DMS153 treated with DMSO at 0.1 percent for 48 hours (cell line): Measurements from ENCODE around the gene RGS6.
A peak's percentile ranks its signal among the peaks of the same experiment; 100 is the strongest.

ENCODE experiments used
- DNase-seq: peaks from one replicate; lab custom pipeline; 2025; ENCODE audit not compliant: unreplicated experiment; lab: John Stamatoyannopoulos, UW

Gene RGS6

GRCh38 chr14:71943695-71944018 lies 11.4 kb downstream of the RGS6 start:
- DNase-seq, result no peak

- DNase-seq, result no peak
Measured at GRCh38 chr14:71947947-71948500, 15.8 kb downstream of the RGS6 start.

GRCh38 chr14:71952381-71953363 lies 20.4 kb downstream of the RGS6 start:
- DNase-seq, result no peak

GRCh38 chr14:71956920-71957563 lies 24.8 kb downstream of the RGS6 start:
- no peak for DNase-seq

GRCh38 chr14:71959055-71959454 lies 26.8 kb downstream of the RGS6 start:
- peak; percentile 17 for DNase-seq

- DNase-seq, result no peak
Measured at GRCh38 chr14:71960494-71961353, 28.5 kb downstream of the RGS6 start.

- DNase-seq, result no peak
Measured at GRCh38 chr14:71961972-71962371, 29.7 kb downstream of the RGS6 start.

GRCh38 chr14:71964716-71965115 lies 32.5 kb downstream of the RGS6 start:
- DNase-seq, result no peak

- DNase-seq, result no peak
Measured at GRCh38 chr14:71966528-71966927, 34.3 kb downstream of the RGS6 start.

GRCh38 chr14:71967704-71968103 lies 35.5 kb downstream of the RGS6 start:
- no peak for DNase-seq

GRCh38 chr14:71970272-71970671 lies 38.0 kb downstream of the RGS6 start:
- no peak for DNase-seq

- DNase-seq, result no peak
Measured at GRCh38 chr14:71985538-71986189, 53.4 kb downstream of the RGS6 start.

- no peak for DNase-seq
Measured at GRCh38 chr14:71988476-71988875, 56.2 kb downstream of the RGS6 start.

- no peak for DNase-seq
Measured at GRCh38 chr14:71988939-71989338, 56.7 kb downstream of the RGS6 start.

- no peak for DNase-seq
Measured at GRCh38 chr14:71994416-71994815, 62.2 kb downstream of the RGS6 start.

GRCh38 chr14:71995741-71996140 lies 63.5 kb downstream of the RGS6 start:
- no peak for DNase-seq

- DNase-seq, result no peak
Measured at GRCh38 chr14:71996610-71997009, 64.4 kb downstream of the RGS6 start.

- no peak for DNase-seq
Measured at GRCh38 chr14:72000907-72001306, 68.7 kb downstream of the RGS6 start.

- no peak for DNase-seq
Measured at GRCh38 chr14:72002731-72003130, 70.5 kb downstream of the RGS6 start.

GRCh38 chr14:72008666-72009065 lies 76.4 kb downstream of the RGS6 start:
- no peak for DNase-seq

- DNase-seq, result no peak
Measured at GRCh38 chr14:72010474-72010873, 78.2 kb downstream of the RGS6 start.
